Iris pigment epithelial cell (primary cell): ENCODE results near the gene NMNAT2.
A peak's percentile ranks its signal among the peaks of the same experiment; 100 is the strongest.

Experiments
- DNase-seq: peaks from one replicate; pipeline ENCODE4 v3.0.0-alpha.2; 2011; ENCODE audit warnings: low read depth

The NMNAT2 gene

DNA sequence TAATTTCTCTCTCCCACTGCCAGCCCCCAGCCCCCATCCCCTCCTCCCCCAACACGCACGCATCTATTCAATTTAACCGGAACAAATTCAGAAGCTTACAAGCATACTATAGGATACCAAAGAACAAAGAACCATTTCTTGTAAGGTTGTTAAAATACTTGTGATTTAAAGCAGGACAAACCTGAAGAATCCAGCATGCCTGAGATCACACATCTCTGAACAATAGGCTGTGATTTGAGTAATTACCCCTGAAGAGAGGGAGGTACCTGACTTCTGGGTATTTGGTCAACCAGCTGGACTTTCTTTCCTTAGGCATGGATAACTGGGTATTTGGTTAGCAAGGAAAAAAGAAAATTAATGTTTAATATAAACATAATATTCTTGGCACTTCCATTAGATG, 105.1 kb downstream of the NMNAT2 start:
- no peak for DNase-seq

DNA sequence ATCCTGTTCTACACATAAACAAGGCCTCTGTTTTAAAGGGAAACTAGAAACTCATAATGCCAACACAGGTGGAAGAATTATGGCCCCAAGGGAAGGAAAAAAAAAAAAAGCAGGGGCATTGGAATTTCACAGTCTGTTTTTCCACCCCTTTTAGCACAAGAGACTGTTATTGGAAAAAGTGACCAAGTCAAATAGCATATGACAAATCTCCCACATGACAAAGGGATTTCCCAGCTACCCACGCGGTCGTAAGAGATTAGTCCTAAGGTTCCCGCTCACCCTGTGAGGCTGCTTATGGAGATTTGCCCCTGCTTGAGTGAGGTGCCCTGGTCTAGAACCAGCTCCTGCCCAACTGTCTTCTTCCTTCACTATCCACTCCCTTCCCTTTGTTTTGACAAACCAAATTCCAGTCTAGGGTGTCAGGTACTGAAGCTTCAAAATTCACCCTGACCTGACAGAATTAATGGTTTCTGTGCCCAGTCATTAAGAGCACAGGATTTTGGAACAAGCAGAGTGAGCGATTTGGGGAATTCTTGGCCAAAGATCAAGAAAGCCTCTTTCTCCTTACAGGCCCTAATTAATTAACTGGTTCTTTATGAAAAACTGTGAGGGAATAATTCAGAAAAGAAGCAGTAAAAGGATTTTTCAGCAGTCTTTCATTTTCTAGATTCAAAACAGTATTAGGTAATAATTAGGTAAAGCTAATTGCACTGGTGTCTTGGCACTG, 107.3 kb downstream of the NMNAT2 start:
- no peak for DNase-seq

DNA sequence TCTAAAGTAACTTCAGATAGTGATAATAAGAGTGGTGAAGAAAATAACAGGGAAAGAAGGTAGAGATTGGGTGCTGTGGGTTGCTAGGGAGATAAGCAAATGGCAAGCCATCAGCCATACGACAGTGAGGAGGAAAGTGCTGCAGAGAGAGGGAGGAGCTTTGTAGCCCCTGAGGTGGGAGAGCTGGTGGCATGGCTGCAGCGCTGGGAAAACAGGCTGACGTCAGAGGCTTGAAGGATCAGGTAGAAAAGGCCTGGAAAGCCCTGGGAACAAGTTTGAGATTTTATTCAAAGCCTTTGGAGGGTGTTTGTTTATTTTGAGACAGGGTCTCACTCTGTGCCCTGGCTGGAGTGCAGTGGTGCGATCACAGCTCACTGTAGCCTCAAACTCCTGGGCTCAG, 109.5 kb downstream of the NMNAT2 start:
- no peak for DNase-seq

DNA sequence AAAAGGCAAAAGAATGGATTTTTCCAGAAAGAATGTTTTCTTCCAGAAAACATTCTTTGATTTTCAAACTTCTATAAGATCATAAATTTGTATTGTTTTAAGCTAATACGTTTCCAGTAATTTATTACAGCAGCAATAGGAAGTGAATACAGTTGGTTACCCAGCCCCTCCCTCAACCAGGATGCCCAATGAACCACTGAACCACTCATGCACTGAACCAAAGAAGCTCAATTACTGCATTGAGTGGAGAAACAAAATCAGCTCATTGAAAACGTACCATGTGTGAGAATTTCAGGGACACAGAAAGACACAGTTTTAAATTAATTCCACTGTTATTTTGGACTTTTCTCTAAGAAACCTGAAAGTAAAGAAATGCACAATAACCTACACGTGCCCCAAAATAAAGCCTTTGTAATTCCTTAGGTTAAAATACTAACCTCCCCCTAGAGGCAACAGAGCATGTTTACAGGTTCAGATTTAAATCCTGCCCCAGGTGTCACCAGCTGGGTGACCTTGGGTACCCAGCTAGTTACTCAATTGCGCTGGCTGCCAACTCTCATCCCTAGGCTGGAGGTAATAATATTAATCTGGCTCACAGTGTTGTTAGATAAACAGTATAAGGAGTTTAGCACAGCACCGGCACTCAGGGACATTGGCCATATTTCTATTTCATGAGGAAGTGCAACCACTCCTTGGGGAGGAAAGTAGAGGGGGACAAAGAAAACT, 111.7 kb downstream of the NMNAT2 start:
- no peak for DNase-seq

DNA sequence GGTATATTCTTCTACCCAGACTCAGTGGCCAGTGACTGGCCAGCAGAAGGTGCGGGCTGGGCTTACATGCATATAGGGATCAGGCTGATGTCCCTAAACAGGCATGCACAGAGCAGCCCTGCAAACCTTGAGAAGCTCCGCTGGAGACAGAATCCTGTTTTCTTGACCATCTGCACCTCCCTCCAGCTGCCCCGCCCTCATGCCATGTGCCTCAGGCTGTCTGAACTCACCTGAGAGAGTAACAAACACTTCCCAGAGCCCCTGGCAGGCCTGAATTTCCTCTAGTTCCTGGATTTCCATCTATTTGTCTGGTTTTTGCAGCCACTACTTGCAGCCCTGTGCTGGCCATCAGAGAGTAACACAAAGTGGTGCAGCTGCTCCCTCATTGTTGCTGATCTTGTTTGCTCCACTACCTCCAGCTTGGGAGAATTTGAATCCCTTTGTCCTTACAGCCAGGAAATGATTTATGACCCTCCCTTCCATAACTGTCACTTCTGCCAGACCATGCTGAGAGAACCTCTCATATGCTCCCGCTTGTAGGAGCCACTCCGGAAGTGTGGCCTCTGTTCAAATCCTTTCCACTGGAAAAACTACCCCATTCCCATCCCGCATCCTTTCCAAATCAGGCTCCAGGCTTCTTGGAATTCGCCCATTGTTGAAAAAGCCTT, 113.6 kb downstream of the NMNAT2 start:
- DNase-seq, result no peak

DNA sequence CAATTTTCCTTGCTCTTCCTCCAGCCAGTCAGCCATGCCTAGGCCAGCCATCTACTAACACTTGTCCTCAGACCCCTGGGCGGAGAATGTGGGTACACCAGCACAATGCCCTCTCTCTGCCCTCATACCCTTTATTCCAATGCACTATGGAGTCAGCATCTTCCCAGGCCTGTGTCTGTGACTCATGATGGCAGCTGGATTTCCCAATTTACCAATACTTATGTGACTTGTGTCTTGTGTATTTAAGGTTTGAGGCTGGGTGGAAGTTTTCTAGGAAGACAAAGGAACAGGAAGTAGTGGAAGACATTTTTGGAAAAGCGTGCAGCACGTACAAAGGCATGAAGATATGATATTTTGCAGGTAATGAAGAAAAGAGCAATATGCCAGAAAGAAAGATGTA, 114.3 kb downstream of the NMNAT2 start:
- no peak for DNase-seq

DNA sequence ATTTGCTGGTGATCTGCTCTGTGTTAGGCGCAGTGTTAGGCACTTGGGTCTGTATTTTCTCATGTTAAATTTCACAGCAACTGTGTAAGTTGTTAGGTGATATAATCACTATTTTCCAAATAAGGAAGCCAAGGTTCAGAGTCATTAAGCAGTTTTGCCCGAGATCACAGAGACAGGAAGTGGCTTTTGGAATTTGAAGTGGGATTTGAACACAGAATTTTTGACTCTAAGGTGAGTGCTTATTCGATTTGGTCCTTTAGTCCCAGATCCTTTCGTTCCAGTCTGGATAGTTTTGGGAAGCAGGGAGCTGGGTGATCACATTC, 114.9 kb downstream of the NMNAT2 start:
- no peak for DNase-seq

DNA sequence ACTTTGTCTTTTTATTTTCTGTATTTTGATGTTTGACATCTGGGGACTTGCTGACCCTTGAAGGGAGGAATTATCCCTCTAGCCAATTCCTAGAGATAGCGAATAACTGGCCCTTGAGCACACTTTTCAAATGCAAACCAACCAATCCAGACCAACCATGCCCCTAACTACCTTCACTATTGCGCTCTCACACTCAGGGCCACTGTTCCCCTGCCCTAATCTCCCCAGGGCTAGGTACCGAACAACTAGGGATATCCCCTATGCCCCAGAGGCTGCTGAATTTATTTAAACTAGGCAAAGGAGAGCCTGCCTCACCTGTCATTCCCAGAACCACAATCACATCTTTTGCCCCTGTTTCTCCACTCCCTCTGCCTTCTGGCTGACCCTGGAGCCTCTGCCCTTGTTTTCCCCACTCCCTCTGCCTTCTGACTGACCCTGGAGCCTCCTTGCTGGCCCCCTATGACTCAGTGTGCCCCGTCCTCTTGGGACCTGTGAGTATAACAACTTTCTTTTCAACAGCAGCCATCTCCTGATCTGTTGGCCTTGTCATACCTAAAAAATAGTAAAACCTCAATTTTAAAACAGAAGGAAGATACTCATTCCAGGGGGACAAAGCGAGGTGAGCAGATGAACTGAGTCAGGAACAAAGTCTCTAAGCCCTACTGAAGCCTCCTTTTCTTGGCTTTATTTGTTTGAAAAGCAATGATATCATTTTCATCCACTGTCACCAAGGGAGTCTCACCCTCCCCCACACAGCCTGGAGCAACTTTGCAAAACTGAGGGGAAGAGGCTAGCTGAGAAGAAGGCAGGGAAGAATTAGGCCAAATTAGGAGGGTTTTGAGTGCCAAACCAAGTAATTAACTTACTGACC, 115.5 kb downstream of the NMNAT2 start:
- DNase-seq, result no peak

DNA sequence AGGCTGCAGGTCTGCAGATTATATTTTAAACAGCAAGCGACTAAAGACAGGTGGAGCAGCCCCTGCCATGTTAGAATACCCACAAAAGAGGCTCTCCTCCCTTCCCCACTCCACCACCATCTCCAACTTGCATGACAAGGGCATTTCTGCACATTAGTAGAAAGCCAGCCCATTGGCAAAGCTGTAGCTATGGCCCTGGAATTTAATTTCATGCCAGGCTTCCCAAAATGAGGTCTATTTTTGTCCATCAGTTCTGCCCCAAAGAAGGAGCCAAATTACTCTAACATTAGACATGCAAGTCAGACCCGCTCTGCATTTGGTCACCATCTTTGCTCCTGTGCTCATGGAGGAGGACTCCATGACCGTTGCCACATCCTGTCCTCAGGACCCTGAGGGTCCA, 116.9 kb downstream of the NMNAT2 start:
- DNase-seq, result no peak

DNA sequence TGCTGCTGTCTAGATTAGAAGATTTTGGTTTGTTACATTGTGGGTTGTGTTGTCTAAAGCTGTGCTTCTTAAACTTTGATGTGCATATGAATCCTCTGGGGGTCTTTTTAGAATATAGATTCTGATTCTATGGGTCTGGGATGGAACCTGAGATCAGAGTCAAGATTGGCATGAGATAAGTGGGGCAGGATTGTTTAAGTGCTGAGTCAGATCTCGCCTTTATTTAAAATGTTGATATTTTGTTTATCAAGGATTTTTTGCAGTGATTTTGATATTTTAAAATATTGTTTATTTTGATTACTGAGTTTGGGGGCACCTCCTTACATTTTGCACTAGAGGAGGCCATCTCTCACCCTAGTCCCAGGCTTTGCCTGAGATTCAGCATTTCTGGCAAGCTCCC, 117.4 kb downstream of the NMNAT2 start:
- DNase-seq, result no peak

DNA sequence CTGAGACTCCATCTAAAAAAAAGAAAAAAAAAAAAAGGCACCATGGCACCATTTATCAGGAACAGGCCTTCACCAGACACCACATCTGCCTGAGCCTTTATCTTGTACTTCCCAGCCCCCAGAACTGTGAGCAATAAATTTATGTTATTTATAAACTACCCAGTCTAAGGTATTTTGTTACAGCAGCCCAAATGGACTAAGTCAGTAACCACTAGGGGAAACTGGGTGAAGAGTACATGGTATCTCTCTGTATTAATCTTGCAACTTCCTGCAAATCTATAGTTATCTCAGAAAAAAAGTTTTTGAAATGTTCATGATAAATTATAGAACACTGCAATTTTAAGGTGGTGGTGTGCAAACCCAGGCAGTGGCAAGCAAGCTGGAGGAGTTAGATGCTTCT, 117.8 kb downstream of the NMNAT2 start:
- DNase-seq, result no peak

DNA sequence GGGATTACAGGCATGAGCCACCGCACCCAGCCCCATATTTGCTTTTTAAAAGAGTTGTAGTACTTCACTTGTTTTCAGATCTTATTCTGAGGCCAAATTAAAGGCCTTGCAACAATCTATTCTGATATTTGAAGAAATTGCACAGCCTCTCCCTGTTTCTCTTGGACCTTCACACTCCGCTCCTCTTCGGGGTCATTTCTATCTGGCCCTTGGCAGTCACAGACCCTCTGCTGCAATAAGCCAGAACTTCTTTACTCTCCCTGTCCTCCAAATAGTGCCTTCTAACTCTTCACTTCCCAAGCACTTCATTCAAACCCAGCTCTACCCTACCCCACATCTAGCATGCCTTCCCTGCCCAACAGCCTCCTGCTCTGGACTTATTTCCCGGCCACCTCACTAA, 121.4 kb downstream of the NMNAT2 start:
- no peak for DNase-seq

DNA sequence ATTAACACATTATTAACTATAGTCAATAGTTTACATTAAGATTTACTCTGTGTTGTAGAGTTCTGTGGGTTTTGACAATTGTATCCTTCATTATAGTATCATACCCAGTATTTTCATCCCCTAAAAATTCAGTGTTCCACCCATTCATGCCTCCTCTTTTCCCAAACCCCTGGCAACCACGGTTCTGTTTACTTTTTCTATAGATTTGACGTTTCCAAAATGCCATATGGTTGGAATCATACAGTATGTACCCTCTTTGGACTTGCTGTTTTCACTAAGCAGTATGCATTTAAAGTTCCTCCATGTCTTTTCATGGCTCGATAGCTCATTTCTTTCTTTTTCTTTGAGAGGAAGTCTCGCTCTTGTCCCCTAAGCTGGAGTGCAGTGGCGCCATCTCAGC, 122.7 kb downstream of the NMNAT2 start:
- no peak for DNase-seq

DNA sequence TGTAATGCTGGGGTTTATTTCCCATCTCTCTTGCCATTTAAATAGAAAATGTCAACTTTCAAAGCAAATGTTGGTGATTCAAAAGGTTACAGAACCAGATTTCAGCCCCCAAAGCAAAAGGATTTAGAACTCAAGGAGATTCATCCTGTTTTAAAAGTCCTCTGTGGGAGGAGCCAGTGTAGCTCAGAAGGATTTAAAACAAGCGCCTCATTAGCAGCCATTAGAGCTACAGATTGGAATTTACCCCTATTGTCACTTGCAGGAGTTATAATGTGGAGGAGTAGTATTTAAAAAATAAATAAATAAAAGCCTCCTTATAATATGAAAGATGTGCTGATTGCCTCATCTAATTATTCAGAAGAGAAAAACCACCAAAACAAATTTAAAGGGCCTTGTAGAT, 124.3 kb downstream of the NMNAT2 start:
- no peak for DNase-seq

DNA sequence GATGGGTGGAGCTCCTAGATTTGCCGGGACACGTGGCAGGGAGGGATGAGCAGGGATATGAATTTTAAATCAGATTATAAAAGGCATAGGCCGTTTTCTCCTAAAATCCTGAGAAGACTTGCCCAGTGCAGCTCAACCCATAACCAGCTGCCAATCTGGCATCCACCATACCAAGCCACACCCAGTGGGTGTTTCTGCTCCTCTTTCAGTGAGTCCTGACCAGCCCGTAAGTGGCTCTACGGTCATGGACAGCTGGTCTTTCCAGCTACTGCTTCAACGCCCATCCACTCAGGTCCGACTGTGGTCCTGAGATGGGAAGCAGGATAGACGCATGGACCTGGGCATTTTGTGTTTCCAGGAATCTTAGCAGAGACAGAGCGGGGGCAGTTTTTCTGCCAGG, 124.9 kb downstream of the NMNAT2 start:
- no peak for DNase-seq

DNA sequence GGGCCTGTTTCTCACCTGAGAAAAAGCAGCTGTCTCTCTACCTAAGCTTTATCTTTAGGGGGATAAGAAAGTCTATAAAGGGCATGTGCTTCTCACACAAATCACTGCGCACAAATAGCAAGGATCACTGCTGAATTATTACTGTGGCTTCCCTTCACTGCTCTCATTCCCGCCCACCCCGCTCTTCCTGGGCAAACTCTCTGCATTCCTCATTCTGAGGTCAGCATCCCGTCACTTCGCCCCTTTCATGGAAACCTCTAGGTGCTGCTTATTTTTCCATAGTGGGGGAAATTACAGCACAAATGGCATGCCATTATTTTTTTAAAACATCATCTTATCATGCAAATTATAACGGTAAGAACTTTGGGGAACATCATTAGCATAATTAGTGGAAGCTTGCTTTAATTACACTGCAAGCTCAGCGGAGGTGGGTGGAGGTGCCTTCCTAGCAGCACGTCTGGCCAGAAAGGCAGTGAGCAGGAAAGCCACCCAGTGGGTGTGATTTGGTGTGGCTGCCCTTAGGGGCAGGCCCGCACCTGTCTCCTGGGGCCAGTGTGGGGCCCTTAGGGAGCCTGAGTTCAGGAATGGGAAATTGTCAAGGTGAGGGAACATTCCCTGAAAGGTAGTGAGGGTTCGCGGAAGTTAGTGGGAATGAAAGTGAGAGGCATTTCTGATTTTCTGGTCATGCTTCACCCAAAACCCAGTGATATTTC, 126.2 kb downstream of the NMNAT2 start:
- peak; percentile 37 for DNase-seq

DNA sequence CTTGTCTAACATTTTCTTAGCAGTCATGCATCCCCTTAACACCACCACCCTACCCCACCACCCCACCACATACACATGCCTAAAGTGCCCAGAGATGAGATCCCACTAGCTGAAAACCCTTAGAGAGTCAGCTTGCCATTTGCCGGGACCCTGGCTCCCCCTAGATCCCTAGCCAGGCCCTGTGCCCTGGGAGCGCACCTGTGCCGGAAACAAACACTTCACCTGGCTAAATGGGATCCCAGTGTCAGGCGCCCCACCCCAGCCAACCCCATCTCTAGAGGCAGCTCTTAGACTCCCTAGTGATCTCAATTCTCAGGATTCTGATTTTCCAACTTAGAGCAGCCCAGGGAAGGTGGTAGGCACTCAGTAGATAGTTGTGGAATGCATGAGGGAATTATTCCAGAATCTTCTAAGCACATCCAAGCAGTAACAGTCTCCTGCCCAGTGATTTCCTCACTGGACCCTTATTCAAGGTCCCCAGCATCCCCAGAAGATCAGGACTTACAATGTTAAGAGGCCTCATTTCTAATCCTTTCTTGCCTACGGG, 126.9 kb downstream of the NMNAT2 start:
- DNase-seq, result no peak

DNA sequence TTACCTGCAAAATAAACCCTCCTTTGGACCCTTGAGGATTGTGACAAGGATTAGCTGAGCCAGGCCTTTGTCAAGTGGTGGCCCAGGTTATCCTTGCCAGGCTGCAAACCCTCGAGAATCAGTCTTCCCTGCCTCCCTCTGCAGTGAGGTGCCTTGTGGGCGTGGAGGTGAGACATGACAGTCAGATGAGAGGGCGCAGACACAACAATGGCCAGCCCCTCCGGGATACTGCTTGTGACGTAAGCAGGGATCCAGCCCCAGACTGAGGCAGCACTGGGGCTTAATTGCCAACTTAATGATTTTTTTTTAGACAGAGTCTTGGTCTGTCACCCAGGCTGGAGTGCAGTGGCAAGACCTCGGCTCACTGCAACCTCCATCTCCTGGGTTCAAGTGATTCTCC, 127.6 kb downstream of the NMNAT2 start:
- no peak for DNase-seq

DNA sequence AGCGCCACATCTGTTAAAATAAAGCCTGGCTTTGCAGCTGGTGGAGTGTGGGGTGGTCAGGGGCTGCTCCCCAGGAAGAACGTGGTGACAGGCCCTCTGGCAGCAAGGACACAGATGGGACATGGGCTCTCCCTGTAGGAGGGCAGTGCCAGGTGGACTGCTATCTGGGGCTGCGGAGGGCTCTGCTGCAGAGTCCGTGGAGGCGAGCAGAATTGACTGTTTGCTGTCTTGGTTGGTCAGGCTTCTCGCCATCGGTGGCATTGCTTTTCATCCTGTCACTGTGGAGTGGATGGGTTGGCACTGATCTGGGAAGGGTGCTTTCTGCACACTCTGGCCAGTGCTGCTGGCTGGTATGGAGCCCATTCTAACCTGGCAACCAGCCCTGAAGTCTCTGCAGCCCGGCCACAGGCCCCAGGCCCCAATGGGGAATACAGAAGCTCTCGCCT, 129.1 kb downstream of the NMNAT2 start:
- DNase-seq, result no peak

DNA sequence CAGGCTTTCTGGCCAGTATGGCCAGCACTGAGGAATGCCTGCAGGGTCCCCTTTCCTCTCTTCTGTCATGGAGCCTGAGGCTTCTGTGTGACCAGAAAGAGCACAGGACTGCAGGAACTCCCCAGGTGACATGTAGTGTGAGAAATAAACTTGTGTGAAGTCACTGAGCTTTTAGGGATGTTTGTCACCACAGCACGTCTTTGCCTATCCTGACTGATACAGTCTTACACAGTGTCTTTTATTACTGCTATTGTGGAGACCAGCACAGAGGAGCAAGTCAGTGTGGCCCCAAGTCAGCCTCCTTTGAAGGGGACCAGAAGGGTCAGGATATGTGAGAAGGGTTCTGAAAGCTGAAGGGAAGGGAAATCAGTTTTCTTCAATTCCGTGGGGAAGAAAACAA, 129.6 kb downstream of the NMNAT2 start:
- DNase-seq, result no peak

DNA sequence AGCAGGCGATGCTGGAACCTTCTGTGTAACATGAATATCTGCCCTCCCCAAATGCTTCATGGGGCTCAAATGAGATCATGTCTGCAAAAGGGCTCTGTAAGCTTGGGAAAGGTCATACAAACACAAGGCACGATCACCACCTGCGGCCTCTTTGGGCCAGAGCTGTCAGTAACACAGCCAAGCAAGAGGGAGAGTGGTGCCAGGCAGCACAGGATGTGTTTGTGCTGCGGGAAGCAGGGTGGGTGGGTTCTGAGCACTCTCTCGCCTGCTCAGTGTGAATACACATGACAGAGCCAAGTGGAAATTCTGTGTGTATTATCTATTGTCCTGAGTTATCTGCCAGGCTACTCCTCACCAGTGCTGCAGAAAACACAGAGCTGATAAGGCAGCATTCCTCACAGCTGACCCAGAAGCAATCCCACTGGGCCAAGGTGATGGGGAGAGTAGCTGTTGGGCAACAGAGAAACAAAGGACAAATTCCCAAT, 130.9 kb downstream of the NMNAT2 start:
- peak; percentile 40 for DNase-seq
